ENCODE data around the gene PIM3.
A peak's percentile ranks its signal among the peaks of the same experiment; 100 is the strongest.

Gene PIM3

GRCh38 chr22:49929211-49929979 lies 31.2 kb upstream of the PIM3 start:
- Histone ChIP-seq H3K27ac (ENCODE audit: low read depth, low read length) (no peak overlapping the region), H3K4me3 (ENCODE audit: low read depth in 1 of 2, low read length in 2 of 2) (no peak overlapping the region), H3K27me3 (ENCODE audit: control insufficient read depth in 1 of 2, insufficient read depth in 2 of 2, low read length in 2 of 2) (peaks cover 0 to 10% of the 10 kb centered on the region in 2 donors), H3K9ac (ENCODE audit: low read length) (no peak overlapping the region), H3K36me3 (ENCODE audit: insufficient read depth, low read length) (no peaks in the 10 kb centered on the region), H3K4me1 (ENCODE audit: insufficient read depth, low read length) (peaks cover 6% of the 10 kb centered on the region), H3K9me3 (ENCODE audit: low read length) (no peaks in the 10 kb centered on the region)

- H3K4me1 ChIP-seq (ENCODE audit: insufficient read depth, low read length) = peaks cover 6% of the 10 kb centered on the region
- H3K9ac ChIP-seq (ENCODE audit: low read length) = no peak overlapping the region
- H3K4me3 ChIP-seq (ENCODE audit: low read depth in 1 of 2, low read length in 2 of 2) = no peak overlapping the region
- H3K9me3 ChIP-seq (ENCODE audit: low read length) = no peaks in the 10 kb centered on the region
- no peak overlapping the region for H3K27ac ChIP-seq (ENCODE audit: low read depth, low read length)
- H3K36me3 ChIP-seq (ENCODE audit: insufficient read depth, low read length) = no peaks in the 10 kb centered on the region
- H3K27me3 ChIP-seq (ENCODE audit: control insufficient read depth in 1 of 2, insufficient read depth in 2 of 2, low read length in 2 of 2) = peaks cover 0 to 10% of the 10 kb centered on the region in 2 donors
Observed at GRCh38 chr22:49929994-49930575, 30.5 kb upstream of the PIM3 start.

GRCh38 chr22:49930596-49931412 lies 29.8 kb upstream of the PIM3 start:
- Histone ChIP-seq H3K36me3 (ENCODE audit: insufficient read depth, low read length) (no peaks in the 10 kb centered on the region), H3K9ac (ENCODE audit: low read length) (no peak overlapping the region), H3K27me3 (ENCODE audit: control insufficient read depth in 1 of 2, insufficient read depth in 2 of 2, low read length in 2 of 2) (peaks cover 0 to 10% of the 10 kb centered on the region in 2 donors), H3K4me3 (ENCODE audit: low read depth in 1 of 2, low read length in 2 of 2) (no peak overlapping the region), H3K9me3 (ENCODE audit: low read length) (no peaks in the 10 kb centered on the region), H3K27ac (ENCODE audit: low read depth, low read length) (no peak overlapping the region), H3K4me1 (ENCODE audit: insufficient read depth, low read length) (peaks cover 6% of the 10 kb centered on the region)

- H3K36me3 ChIP-seq (ENCODE audit: insufficient read depth, low read length) = no peaks in the 10 kb centered on the region
- H3K27ac ChIP-seq (ENCODE audit: low read depth, low read length) = peak overlapping the region; percentile 72
- H3K4me3 ChIP-seq (ENCODE audit: low read depth in 1 of 2, low read length in 2 of 2) = no peak overlapping the region
- H3K4me1 ChIP-seq (ENCODE audit: insufficient read depth, low read length) = peaks cover 21% of the 10 kb centered on the region
- H3K27me3 ChIP-seq (ENCODE audit: control insufficient read depth in 1 of 2, insufficient read depth in 2 of 2, low read length in 2 of 2) = peaks cover 0 to 7% of the 10 kb centered on the region in 2 donors
- no peaks in the 10 kb centered on the region for H3K9me3 ChIP-seq (ENCODE audit: low read length)
- no peak overlapping the region for H3K9ac ChIP-seq (ENCODE audit: low read length)
Observed at GRCh38 chr22:49933236-49934159, 27.1 kb upstream of the PIM3 start.

DNA sequence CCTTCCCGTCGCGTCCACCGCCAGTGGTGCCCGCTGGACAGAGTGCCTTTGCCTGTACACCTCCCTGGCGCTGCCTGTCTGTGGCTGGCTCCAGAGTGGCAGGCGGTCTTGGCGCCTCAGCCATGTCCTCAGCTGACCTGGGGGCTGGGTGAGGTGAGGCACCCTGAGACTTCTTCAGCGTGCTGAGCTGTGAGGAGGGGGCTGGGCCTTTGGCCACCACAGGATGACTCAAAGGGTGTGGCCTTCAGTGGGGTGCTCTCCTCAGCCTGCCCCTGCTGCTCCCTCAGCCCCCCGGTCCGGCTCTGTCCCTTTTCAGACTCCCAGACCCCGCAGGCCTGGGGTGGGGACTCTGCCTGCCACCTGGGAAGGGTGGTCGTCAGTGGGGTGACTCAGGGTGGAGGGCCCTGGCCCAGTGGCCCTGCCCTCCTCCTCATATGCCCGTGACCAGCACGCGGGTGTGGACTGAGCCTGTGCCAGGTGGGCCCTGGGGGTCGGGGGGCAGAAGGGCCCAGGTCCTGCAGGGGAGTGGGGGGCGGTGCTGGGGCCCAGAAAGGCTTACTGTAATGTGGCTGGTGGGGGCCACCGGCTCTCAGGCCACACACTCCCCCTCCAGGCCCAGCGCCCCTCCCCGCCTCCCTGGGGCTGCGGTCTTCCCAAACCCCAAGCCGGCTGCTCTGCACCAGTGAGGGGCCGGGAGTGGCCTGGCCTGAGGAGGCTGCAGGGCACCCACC lies 26.2 kb upstream of the PIM3 start:
- no peaks in the 10 kb centered on the region for H3K9me3 ChIP-seq (ENCODE audit: low read length)
- no peak overlapping the region for H3K9ac ChIP-seq (ENCODE audit: low read length)
- H3K27ac ChIP-seq (ENCODE audit: low read depth, low read length) = peak overlapping the region; percentile 72
- H3K36me3 ChIP-seq (ENCODE audit: insufficient read depth, low read length) = no peaks in the 10 kb centered on the region
- H3K4me1 ChIP-seq (ENCODE audit: insufficient read depth, low read length) = peaks cover 21% of the 10 kb centered on the region
- no peaks in the 10 kb centered on the region for H3K27me3 ChIP-seq (ENCODE audit: control insufficient read depth in 1 of 2, insufficient read depth in 2 of 2, low read length in 2 of 2)
- peak overlapping the region in 1 of 2 donors; percentile 32 for H3K4me3 ChIP-seq (ENCODE audit: low read depth in 1 of 2, low read length in 2 of 2)

DNA sequence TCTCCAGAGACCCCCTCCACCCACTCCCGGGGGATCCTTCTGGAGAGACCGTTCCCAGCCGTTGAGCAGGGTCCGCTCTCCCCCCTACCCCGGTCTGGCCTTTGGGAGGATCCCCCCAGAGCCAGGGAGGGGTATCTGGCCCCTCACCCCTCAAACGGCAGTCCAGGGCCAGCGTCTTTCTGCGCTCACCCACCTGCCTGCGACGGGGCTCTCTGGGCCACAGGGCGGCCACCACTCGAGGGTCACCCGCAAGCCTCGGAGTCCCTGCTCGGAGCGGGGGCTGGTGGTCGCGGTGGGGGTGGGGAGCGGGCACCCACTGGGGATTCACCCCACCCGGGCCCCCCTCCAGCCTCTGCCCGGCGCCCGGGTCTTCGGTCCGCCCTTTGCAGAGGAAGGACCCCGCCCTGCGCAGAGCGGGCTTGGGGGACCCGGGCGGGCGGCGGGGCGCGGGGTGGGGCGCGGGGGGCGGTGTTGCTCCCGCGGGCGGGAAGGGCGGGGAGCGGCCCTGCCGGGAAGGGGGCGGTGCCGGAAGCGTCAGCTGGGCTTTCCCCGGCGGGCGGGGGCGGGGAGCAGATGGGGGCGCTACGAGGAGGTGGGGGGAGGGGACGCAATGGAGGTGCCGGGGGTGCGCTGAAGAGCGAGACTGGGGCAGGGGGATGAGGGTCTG lies 25.5 kb upstream of the PIM3 start:
- peak overlapping the region in 1 of 2 donors; percentile 32 for H3K4me3 ChIP-seq (ENCODE audit: low read depth in 1 of 2, low read length in 2 of 2)

DNA sequence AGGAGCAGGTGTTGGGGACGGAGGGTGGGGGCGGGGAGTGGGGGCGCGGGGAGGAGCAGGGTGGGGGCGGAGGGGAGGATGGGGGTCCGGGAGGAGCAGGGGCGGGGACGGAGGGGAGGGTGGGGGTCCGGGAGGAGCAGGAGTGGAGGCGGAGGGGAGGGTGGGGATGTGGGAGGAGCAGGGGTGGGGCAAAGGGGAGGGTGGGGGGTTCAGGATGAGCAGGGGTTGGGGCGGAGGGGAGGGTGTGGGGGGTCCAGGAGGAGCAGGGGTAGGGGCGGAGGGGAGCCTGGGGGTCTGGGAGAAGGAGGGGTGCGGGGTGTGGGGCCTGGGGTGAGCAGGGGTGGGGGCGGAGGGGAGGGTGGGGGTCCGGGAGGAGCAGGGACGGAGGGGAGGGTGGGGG lies 25.0 kb upstream of the PIM3 start:
- no peaks in the 10 kb centered on the region for H3K36me3 ChIP-seq (ENCODE audit: insufficient read depth, low read length)
- no peak overlapping the region for H3K27ac ChIP-seq (ENCODE audit: low read depth, low read length)
- H3K4me3 ChIP-seq (ENCODE audit: low read depth in 1 of 2, low read length in 2 of 2) = no peak overlapping the region
- no peaks in the 10 kb centered on the region for H3K27me3 ChIP-seq (ENCODE audit: control insufficient read depth in 1 of 2, insufficient read depth in 2 of 2, low read length in 2 of 2)
- H3K4me1 ChIP-seq (ENCODE audit: insufficient read depth, low read length) = peaks cover 15% of the 10 kb centered on the region
- no peak overlapping the region for H3K9ac ChIP-seq (ENCODE audit: low read length)
- no peaks in the 10 kb centered on the region for H3K9me3 ChIP-seq (ENCODE audit: low read length)

More for the DNA sequence above, 25.5 kb upstream of the PIM3 start:
- peak overlapping the region; percentile 72 for H3K27ac ChIP-seq (ENCODE audit: low read depth, low read length)
- H3K9me3 ChIP-seq (ENCODE audit: low read length) = no peaks in the 10 kb centered on the region
- no peaks in the 10 kb centered on the region for H3K27me3 ChIP-seq (ENCODE audit: control insufficient read depth in 1 of 2, insufficient read depth in 2 of 2, low read length in 2 of 2)
- H3K9ac ChIP-seq (ENCODE audit: low read length) = no peak overlapping the region
- no peaks in the 10 kb centered on the region for H3K36me3 ChIP-seq (ENCODE audit: insufficient read depth, low read length)
- peaks cover 16% of the 10 kb centered on the region for H3K4me1 ChIP-seq (ENCODE audit: insufficient read depth, low read length)

DNA sequence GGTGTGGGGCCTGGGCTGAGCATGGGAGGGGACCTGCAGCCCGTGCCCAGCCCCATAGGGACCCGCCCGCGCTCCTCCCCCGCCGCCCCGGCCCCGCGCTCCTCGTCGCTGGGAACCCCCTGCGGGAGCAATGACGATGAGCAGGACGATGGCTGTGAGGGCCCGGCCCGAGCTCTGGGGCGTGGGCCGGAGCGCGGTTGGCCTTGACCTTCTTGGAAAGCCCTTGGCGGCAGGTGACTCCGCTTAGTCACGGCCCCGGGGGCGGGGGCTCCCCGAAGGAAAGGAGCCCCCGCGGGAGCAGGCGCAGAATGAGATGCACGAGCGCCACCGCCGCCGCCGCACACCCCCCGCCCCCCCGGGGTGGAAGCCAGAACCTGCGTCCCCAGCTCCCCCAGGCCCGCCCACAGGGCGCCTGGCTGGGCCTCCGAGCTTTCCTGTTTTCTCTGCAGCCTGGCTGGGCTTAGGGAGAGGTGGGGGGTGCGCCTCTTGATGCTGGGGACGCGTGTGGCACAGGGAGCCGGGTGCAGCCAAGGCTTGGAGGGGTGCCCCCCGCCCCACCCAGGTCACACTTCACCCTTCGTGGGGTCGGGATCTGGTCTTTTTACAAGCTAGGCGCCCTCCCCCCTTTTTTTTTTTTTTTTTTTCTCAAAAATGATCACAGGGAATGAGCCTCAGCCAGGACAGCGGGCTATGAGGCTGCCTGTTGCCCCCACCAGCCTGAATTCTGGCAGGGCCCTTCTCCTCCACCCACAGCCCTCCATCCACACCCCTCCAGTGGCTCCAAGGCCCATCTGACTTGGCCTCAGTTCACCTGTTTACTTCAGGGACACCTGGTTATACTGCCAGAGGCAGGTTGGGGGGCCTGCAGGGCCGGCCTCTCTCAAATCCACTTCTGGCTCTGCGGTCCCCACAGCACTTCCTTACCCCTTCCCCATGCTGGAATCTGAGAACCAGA lies 24.3 kb upstream of the PIM3 start:
- peak overlapping the region; percentile 63 for H3K27ac ChIP-seq (ENCODE audit: low read depth, low read length)
- peak overlapping the region; percentile 32 to 38 for H3K4me3 ChIP-seq (ENCODE audit: low read depth in 1 of 2, low read length in 2 of 2)
- no peaks in the 10 kb centered on the region for H3K27me3 ChIP-seq (ENCODE audit: control insufficient read depth in 1 of 2, insufficient read depth in 2 of 2, low read length in 2 of 2)
- H3K4me1 ChIP-seq (ENCODE audit: insufficient read depth, low read length) = peaks cover 15% of the 10 kb centered on the region
- H3K36me3 ChIP-seq (ENCODE audit: insufficient read depth, low read length) = no peaks in the 10 kb centered on the region
- H3K9me3 ChIP-seq (ENCODE audit: low read length) = no peaks in the 10 kb centered on the region
- peak overlapping the region; percentile 20 for H3K9ac ChIP-seq (ENCODE audit: low read length)

GRCh38 chr22:49936973-49937757 lies 23.4 kb upstream of the PIM3 start:
- no peaks in the 10 kb centered on the region for H3K27me3 ChIP-seq (ENCODE audit: control insufficient read depth in 1 of 2, insufficient read depth in 2 of 2, low read length in 2 of 2)
- peak overlapping the region; percentile 63 for H3K27ac ChIP-seq (ENCODE audit: low read depth, low read length)
- peaks cover 15% of the 10 kb centered on the region for H3K4me1 ChIP-seq (ENCODE audit: insufficient read depth, low read length)
- no peaks in the 10 kb centered on the region for H3K9me3 ChIP-seq (ENCODE audit: low read length)
- no peaks in the 10 kb centered on the region for H3K36me3 ChIP-seq (ENCODE audit: insufficient read depth, low read length)
- peak overlapping the region; percentile 20 for H3K9ac ChIP-seq (ENCODE audit: low read length)
- peak overlapping the region in 1 of 2 donors; percentile 32 for H3K4me3 ChIP-seq (ENCODE audit: low read depth in 1 of 2, low read length in 2 of 2)

Data from muscle layer of colon (tissue), 2 donors.